A673 (cell line): Measurements from ENCODE around the gene CIC. TPM values are rescaled to one million over a fixed set of nuclear protein-coding genes. Genes with fewer than 3 reads are reported as not detected.

Source experiments
- BruUV-seq: library from RNA; stranded (reverse); fragments of 400-500 nt; replicated peaks from 2 replicates; lab custom pipeline; 2021; lab: Mats Ljungman, UMichigan
- CTCF ChIA-PET: fragments of 300-600 bp; sonication (Branson Sonifier 250); formaldehyde crosslinking; loops from one replicate; lab custom pipeline; 2022; ENCODE audit warnings: antibody characterized with exemption; lab: Charles Lee
- POLR2A ChIA-PET: fragments of 300-600 bp; sonication (Branson Sonifier 250); formaldehyde crosslinking; loops from one replicate; lab custom pipeline; 2022; ENCODE audit warnings: antibody characterized with exemption; ENCODE audit not compliant: low non-redundant PET; lab: Charles Lee
- DNase-seq: peaks from one replicate; pipeline ENCODE4 v3.0.0-alpha.2; 2015; ENCODE audit warnings: low spot score
- H3K27ac ChIP-seq: fragments of 200-600 bp; sonication (generic); 2 replicates; pipeline ENCODE4 v1.5.1; 2016; ENCODE audit warnings: mixed run types, low read depth, mild to moderate bottlenecking, mixed read lengths, antibody characterized with exemption, low read length; ENCODE audit not compliant: poor library complexity, severe bottlenecking
- H3K27me3 ChIP-seq: fragments of 200-600 bp; sonication (generic); replicated peaks from 2 replicates; pipeline ENCODE4 v1.6.1; 2017; ENCODE audit warnings: mixed run types, low read depth, mild to moderate bottlenecking, mixed read lengths, antibody characterized with exemption, low read length; ENCODE audit not compliant: insufficient read depth, poor library complexity
- H3K36me3 ChIP-seq: fragments of 200-600 bp; sonication (generic); 2 replicates; pipeline ENCODE4 v1.6.1; 2016; ENCODE audit warnings: mixed run types, mild to moderate bottlenecking, mixed read lengths, antibody characterized with exemption, low read length; ENCODE audit not compliant: insufficient read depth, poor library complexity, severe bottlenecking
- H3K4me1 ChIP-seq: fragments of 200-600 bp; sonication (generic); 2 replicates; pipeline ENCODE4 v1.6.1; 2017; ENCODE audit warnings: mixed run types, mild to moderate bottlenecking, mixed read lengths, antibody characterized with exemption, low read length; ENCODE audit not compliant: insufficient read depth, poor library complexity, severe bottlenecking
- H3K4me3 ChIP-seq: fragments of 200-600 bp; sonication (generic); 2 replicates; pipeline ENCODE4 v1.5.1; 2016; ENCODE audit warnings: low read depth, mixed run types, mild to moderate bottlenecking, mixed read lengths, low read length; ENCODE audit not compliant: poor library complexity, severe bottlenecking
- H3K9me3 ChIP-seq: fragments of 200-600 bp; sonication (generic); 2 replicates; pipeline ENCODE4 v1.6.1; 2016; ENCODE audit warnings: mixed run types, low read depth, mild to moderate bottlenecking, mixed read lengths, antibody characterized with exemption, low read length; ENCODE audit not compliant: poor library complexity, severe bottlenecking
- EZH2 ChIP-seq: fragments of 200-600 bp; sonication (generic); IDR thresholded peaks from 2 replicates; pipeline ENCODE4 v1.6.1; 2017; ENCODE audit warnings: borderline replicate concordance, low read depth, mild to moderate bottlenecking, mixed read lengths, antibody characterized with exemption, low read length; ENCODE audit not compliant: poor library complexity, severe bottlenecking
- intact Hi-C: fragments of 100-400 bp; cut with micrococcal nuclease; formaldehyde crosslinking; loops from one replicate; pipeline ENCODE4 v1.10.0; 2022; ENCODE audit not compliant: unreplicated experiment
- total RNA-seq: library from RNA; stranded (reverse); gene quantifications from 2 replicates; pipeline ENCODE4 v1.2.3, GENCODE V29; 2021
- TF ChIP-seq, protein P1 (sequence below): fragments of 300-800, 200-600 bp; sonication (generic); conservative IDR thresholded peaks from 2 replicates; pipeline ENCODE4 v1.5.1; 2017; ENCODE audit warnings: low read depth, mild to moderate bottlenecking, antibody characterized with exemption, low read length, moderate library complexity, mixed read lengths

Gene CIC
- total RNA-seq, 1 experiment from 2014 or later = 80.3 TPM

DNA sequence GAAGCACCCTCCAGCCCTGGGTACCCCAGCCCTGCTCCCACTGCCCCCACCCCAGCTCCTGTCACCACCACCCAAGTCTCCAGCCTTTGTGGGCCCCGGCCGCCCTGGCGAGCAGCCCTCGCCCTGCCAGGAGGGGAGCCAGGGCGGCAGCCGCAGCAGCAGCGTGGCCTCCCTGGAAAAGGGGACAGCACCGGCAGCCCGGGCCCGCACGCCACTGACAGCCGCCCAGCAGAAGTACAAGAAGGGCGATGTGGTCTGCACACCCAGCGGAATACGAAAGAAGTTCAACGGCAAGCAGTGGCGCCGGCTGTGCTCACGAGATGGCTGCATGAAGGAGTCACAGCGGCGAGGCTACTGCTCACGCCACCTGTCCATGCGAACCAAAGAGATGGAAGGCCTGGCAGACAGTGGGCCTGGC lies 3.9 kb downstream of the CIC start:
- Histone ChIP-seq H3K4me1 (peaks cover 17% of the 10 kb centered on the region), H3K27me3 (no peaks in the 10 kb centered on the region), H3K4me3 (no peak overlapping the region), H3K36me3 (peaks cover 8% of the 10 kb centered on the region), H3K27ac (no peak overlapping the region), H3K9me3 (no peaks in the 10 kb centered on the region)
- ChIA-PET CTCF (interaction anchor here (0.6 kb wide), 1 partner anchor 111 kb away, joined by 3 read pairs; no protein-coding TSS in a partner anchor), POLR2A (no interaction called here)
- intact Hi-C loops = no loop called here
- TF ChIP-seq EZH2 = no peak
- TF ChIP-seq, protein P1, sequence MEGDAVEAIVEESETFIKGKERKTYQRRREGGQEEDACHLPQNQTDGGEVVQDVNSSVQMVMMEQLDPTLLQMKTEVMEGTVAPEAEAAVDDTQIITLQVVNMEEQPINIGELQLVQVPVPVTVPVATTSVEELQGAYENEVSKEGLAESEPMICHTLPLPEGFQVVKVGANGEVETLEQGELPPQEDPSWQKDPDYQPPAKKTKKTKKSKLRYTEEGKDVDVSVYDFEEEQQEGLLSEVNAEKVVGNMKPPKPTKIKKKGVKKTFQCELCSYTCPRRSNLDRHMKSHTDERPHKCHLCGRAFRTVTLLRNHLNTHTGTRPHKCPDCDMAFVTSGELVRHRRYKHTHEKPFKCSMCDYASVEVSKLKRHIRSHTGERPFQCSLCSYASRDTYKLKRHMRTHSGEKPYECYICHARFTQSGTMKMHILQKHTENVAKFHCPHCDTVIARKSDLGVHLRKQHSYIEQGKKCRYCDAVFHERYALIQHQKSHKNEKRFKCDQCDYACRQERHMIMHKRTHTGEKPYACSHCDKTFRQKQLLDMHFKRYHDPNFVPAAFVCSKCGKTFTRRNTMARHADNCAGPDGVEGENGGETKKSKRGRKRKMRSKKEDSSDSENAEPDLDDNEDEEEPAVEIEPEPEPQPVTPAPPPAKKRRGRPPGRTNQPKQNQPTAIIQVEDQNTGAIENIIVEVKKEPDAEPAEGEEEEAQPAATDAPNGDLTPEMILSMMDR = no peak
- no peak for DNase-seq
- BruUV-seq = no TSS peak

DNA sequence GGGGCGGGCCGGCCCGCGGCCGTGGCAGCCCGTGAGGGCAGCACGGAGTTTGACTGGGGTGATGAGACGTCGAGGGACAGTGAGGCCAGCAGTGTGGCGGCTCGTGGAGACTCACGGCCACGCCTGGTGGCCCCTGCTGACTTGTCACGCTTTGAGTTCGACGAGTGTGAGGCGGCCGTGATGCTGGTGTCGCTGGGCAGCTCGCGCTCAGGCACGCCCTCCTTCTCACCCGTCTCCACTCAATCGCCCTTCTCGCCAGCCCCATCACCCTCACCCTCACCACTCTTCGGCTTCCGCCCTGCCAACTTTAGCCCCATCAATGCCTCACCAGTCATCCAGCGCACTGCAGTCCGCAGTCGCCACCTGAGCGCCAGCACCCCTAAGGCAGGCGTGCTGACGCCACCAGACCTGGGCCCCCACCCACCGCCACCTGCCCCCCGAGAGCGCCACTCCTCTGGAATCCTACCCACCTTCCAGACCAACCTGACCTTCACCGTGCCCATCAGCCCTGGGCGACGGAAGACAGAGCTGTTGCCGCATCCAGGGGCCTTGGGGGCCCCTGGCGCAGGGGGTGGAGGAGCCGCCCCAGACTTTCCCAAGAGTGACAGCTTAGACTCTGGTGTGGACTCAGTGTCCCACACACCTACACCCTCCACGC lies 4.5 kb downstream of the CIC start:
- no peak overlapping the region for H3K4me3 ChIP-seq
- no peaks in the 10 kb centered on the region for H3K9me3 ChIP-seq
- H3K4me1 ChIP-seq = peaks cover 22% of the 10 kb centered on the region
- POLR2A ChIA-PET = no interaction called here
- H3K27ac ChIP-seq = no peak overlapping the region
- peaks cover 8% of the 10 kb centered on the region for H3K36me3 ChIP-seq
- CTCF ChIA-PET = no interaction called here
- BruUV-seq = no TSS peak
- no peak for DNase-seq
- TF ChIP-seq EZH2 = no peak
- TF ChIP-seq, protein P1 = no peak
- no peaks in the 10 kb centered on the region for H3K27me3 ChIP-seq
- intact Hi-C loops = no loop called here

DNA sequence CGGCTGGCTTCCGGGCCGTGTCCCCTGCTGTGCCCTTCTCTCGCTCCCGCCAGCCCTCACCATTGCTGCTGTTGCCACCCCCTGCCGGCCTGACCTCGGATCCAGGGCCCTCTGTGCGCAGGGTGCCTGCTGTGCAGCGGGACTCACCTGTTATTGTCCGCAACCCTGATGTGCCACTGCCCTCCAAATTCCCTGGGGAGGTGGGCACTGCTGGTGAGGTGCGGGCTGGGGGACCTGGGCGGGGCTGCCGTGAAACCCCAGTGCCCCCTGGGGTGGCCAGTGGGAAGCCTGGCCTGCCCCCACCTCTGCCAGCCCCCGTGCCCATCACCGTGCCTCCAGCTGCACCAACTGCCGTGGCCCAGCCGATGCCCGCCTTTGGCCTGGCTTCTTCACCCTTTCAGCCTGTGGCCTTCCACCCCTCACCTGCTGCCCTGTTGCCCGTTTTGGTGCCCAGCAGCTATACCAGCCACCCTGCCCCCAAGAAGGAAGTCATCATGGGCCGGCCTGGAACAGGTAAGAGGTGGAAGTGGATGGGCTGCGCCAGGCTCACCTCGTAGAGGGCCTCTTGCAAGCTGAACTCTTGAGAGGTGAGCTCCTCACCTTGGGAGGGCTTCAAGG lies 5.1 kb downstream of the CIC start:
- H3K4me1 ChIP-seq = peaks cover 27% of the 10 kb centered on the region
- BruUV-seq = no TSS peak
- H3K27ac ChIP-seq = no peak overlapping the region
- TF ChIP-seq, protein P1 = no peak
- intact Hi-C loops = no loop called here
- POLR2A ChIA-PET = no interaction called here
- H3K9me3 ChIP-seq = no peaks in the 10 kb centered on the region
- no peak for DNase-seq
- H3K27me3 ChIP-seq = no peaks in the 10 kb centered on the region
- peaks cover 8% of the 10 kb centered on the region for H3K36me3 ChIP-seq
- no peak overlapping the region for H3K4me3 ChIP-seq
- CTCF ChIA-PET = no interaction called here
